SK-N-SH (cell line): ENCODE results near the gene TSNAXIP1.

Experiments
- CTCF ChIP-seq: fragments of 200-600 bp; sonication (generic); IDR thresholded peaks from 2 replicates; pipeline ENCODE4 v1.6.1; 2017; ENCODE audit warnings: antibody characterized with exemption, mild to moderate bottlenecking, moderate library complexity
- ELF1 ChIP-seq: IDR thresholded peaks from 2 replicates; pipeline ENCODE4 v1.4.0; 2012
- POLR2AphosphoS5 ChIP-seq: IDR thresholded peaks from 2 replicates; pipeline ENCODE4 v1.6.1; 2012; ENCODE audit warnings: low read depth, low read length
- REST ChIP-seq: IDR thresholded peaks from 2 replicates; pipeline ENCODE4 v1.6.1; 2012; ENCODE audit warnings: mild to moderate bottlenecking, low read depth, low read length, moderate library complexity
- TAF1 ChIP-seq: IDR thresholded peaks from 2 replicates; pipeline ENCODE4 v1.6.1; 2012; ENCODE audit warnings: low read depth, mild to moderate bottlenecking, low read length, moderate library complexity, borderline replicate concordance
- USF2 ChIP-seq: fragments of 150-350 bp; IDR thresholded peaks from 2 replicates; pipeline ENCODE4 v1.6.1; 2017; ENCODE audit warnings: antibody characterized with exemption, low read length, low read depth, borderline replicate concordance

- TF ChIP-seq TAF1 (no peak), USF2 (no peak), CTCF (no peak), POLR2AphosphoS5 (no peak), REST (no peak), ELF1 (no peak)
These were observed 32.2 kb upstream of the TSNAXIP1 start for GRCh38 chr16:67774457-67774853.
